ENCODE results near the gene HACD3.
A peak's percentile ranks its signal among the peaks of the same experiment; 100 is the strongest.
"Not testable (repeated sequence)": the region's sequence is repeated elsewhere in the genome, so short reads cannot be mapped to it uniquely, and the experiment has no call there.

HACD3 gene

DNA sequence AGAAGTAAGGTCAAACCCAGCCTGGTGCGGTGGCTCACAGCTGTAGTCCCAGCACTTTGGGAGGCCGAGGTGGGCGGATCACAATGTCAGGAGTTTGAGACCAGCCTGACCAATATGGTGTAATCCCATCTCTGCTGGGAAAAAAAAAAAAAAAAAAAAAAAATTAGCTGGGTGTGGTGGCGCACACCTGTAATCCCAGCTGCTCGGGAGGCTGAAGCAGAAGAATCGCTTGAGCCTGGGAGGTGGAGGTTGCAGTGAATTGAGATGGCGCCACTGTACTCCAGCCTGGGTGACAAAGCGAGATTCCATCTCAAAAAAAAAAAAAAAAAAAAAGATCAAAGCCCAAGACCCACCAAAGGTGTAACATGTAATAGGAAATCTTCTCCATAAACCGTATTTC is 19.0 kb downstream of the HACD3 start:
- DNase-seq (ENCODE audit: low read depth): not testable (repeated sequence)

DNA sequence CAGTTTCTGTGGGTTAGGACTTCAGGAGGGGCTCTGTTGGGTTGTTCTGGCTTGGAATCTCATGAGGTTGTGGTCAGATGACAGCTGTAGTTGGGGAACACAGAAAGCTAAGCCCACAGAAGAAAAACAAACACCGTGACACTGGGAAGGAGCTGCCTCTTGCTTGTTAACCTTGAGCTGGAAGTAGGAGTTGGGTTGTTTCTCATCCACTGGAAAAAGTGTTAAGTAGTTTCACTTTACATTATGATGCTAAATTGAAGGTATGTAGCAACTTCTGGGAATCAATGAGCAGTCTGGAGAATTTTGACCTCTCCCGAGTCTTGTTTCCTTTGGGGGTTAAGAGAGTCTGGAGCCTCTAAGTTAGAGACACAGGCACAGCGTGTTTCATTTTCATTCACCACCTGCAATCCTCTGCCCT is 20.4 kb downstream of the HACD3 start:
- DNase-seq (ENCODE audit: low read depth): no peak

DNA sequence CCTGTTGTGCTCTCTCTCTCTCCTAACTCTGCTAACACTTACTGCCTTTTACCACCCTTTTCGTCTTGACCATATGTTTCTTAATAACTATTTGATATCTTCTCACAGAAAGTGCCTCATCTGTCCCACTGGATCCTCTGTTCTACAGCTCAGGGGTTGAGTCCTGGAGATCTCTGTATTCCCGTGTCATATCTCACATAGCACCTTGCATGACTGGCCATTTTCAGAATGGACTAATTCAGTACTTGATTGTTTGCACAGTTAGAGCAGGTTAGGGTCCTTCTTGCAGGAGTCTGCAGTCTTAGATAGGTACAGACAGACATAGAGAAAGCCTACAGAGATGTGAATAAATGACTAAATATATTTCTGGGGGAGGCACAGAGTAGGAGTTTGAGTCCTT is 20.9 kb downstream of the HACD3 start:
- no peak for DNase-seq (ENCODE audit: low read depth)

DNA sequence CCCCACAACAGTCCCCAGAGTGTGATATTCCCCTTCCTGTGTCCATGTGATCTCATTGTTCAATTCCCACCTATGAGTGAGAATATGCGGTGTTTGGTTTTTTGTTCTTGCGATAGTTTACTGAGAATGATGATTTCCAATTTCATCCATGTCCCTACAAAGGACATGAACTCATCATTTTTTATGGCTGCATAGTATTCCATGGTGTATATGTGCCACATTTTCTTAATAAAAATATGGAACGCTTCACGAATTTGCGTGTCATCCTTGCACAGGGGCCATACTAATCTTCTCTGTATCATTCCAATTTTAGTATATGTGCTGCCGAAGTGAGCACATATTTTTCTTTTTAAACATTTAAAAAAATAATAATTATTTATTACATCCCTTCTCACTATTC is 22.6 kb downstream of the HACD3 start:
- DNase-seq (ENCODE audit: low read depth): not testable (repeated sequence)

DNA sequence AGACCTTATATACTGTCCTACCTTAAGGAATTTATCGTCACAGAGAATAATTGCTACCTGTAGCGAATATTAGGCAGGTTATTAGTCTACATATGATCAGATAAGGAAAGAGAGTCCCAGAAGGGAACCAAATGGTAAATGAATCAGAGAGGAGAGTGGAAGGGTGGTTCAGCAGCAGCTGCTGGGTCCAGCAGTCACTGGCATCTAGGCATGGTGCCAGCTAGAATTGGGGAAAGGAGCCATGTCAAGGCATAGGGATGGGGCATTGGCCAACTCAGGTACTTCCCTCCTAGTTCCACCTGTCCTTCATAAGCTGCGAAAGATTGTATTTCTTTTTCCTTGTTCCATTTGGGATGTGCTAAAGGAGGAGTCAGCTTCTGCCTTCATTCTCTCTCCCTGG is 23.4 kb downstream of the HACD3 start:
- DNase-seq (ENCODE audit: low read depth): no peak

DNA sequence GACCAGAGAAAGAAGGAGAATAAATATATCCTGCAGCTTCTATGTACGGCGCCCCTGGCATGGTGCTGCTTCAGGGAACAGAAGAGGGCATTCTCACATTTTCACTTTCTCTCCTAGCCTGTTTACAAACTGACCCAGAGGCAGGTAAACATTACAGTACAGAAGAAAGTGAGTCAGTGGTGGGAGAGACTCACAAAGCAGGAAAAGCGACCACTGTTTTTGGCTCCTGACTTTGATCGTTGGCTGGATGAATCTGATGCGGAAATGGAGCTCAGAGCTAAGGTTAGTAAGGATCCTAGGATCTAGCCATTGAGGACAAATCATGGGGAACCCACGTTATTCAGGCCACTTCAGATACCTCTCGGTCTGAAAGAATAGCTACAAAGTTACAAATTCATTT is 26.4 kb downstream of the HACD3 start:
- no peak for DNase-seq (ENCODE audit: low read depth)

DNA sequence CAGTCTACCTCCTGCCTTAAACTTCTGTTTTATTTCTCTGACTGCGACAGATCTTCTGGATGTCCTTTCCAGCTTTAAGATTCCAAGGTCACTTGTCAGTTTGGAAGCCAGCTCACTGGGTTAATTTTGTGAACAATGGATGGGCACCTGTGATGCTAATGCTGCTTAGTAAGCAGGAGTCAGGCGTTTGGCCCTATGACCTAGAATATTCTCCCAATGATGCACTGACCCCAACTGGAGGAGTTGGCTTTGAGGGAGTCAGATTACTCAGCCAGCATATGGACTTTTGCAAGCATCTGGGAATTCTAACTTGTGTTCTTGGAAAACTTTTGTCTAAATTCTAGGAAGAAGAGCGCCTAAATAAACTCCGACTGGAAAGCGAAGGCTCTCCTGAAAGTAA is 28.1 kb downstream of the HACD3 start:
- no peak for DNase-seq (ENCODE audit: low read depth)

DNA sequence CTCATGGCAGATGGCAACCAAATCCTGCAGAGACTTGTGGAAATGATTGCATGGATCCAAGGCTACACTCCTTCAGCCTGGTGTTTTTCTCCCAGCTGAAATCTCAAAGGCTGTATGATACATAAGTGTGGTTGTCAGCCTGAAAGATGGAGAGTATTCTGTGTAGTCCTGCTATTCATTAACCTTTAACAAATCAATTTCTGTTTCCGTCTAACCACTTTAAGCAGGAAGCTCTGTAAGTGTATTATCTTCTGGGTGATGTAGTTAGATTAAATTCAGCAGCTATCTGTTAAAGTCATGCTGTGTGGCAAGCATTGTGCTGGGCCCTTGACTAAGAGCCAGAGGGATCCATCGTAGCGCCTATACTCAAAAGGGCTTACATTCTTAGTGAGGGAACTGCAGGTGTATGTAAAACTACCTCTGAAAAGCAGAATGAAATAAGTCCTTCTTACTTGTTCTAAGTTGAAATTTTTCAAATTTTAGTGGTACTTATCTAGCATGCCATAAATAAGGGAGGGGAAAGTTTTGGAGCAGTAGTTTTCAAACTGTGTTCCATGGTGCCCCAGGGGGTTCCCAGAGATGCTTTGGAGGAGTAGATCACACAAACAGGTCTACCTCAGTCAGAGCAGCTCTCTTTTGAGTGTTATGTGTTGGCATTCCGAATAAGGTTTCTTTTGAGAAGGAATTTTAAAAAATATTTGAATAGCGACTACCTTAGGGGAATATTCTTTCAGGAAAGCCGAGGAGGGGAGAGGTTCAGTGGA is 28.9 kb downstream of the HACD3 start:
- DNase-seq (ENCODE audit: low read depth): no peak

DNA sequence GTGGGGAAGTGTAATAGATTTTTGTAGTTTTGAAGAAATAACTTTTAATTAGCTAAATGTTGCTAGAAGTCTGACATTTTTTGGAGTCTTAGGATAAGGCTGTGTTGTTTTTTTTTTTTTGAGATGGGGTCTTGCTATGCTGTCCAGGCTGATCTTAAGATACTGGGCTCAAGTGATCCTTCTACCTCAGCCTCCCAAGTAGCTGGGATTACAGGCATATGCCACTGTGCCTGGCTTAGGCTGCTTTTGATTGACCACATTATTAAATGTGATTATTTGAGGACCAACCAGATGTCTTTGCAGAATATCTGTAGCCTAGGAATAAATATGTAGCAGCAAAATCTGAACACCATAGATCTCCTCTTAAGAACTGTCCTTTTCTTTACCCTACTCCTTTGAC is 29.7 kb downstream of the HACD3 start:
- DNase-seq (ENCODE audit: low read depth): no peak

DNA sequence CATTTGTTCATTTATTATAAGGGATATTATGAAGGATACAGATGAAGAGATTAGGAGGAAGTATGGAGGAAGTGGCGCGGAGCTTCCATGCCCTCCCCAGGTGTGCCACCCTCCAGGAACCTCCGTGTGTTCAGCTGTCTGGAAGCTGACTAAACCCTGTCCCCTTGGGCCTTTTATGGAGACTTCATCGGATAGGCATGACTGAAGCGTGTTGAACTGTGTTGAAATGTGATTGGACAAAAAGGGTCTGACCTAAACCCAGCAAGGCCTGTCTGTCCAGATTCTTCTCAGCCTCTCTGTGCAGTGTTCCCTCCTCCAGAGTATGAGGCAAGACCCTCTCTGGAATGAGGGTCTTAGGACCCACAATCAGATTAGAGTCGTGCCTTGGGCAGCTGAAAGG is 31.7 kb downstream of the HACD3 start:
- no peak for DNase-seq (ENCODE audit: low read depth)

DNA sequence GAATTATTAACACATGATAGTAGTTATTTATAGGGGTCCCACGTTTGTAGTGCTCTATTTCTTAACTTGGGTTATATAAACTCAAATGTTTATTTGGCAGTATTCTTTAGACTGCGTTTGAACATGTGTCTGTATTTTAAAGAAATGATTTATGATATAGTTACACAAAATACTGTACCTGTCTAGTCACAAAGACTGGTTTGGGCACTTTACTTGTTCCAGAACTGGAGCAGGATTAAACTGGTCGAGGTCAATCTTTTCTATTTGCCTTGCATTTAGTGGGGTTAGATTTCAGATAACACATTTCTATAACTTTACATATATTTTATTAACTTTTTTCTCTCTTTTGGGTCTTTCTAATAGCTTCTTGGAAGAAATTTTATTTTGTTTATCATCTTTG is 39.5 kb downstream of the HACD3 start:
- no peak for DNase-seq (ENCODE audit: low read depth)

DNA sequence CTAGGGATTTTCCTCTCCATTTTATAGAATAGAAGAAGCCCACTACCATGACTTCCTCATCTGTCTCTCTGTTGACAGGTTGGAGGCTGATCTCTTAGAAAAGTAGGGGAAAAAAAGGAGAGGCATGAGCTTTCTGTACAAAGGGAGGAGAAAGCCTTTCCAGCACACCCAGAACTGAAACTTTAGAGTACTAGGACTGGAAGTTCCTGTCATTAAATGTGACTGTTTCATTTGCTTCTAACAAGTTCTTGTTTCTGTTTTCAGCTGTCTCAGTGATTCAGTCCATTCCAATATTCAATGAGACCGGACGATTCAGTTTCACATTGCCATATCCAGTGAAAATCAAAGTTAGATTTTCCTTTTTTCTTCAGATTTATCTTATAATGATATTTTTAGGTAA is 41.7 kb downstream of the HACD3 start:
- no peak for DNase-seq (ENCODE audit: low read depth)

DNA sequence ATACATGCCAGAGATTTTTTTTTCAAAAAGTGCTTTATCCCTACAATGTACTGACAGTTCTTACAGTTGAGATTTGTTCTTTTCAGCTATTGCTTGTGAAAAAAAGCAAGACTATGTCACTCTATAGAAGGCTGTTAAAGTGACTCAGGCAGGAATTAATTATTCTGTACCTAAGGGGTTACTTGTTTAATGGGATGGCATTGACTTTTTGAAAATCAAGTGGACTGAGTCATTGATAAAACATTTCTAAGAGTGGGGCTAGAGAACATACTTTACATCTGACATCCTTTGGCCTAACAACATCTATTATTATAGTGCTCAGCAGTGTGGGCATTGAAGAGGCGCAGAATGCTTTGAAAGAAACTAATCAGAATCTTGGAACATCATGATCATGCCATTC is 46.4 kb downstream of the HACD3 start:
- no peak for DNase-seq (ENCODE audit: low read depth)

DNA sequence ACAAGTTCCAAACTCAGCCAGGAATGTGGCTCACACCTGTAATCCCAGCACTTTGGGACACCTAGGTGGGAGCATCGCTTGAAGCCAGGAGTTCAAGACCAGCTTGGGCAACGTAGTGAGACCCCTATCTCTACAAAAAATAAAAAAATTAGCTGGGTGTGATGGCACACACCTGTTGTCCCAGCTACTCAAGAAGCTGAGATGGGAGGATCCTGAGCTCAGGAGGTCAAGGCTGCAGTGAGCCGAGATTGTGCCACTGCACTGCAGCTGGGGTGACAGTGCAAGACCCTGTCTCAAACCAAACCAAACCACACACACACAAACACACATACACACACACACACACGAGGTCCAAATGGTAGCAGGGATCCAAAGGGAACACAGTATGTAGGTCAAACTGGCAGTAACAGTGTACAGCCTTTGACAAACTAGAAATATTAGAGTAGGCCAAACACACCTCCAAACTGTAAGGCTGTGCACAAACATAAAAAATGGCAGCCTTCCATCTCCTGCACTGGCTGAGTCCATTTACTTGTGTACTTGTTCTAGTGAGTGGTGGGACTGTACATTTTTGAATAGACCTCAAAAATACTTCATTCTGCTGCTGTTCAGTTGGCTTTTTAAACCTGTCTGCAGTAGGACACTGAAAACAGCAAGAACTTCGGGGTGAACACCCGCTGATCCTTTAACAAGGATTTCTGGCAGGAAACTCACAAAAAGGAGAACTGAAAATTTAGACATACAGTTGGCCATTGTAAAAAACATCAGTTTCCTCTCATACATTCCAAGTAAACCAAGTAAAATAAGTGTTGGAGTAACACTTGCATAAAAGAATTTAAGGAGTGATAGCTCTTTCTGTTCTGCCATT is 47.1 kb downstream of the HACD3 start:
- no peak for DNase-seq (ENCODE audit: low read depth)

DNA sequence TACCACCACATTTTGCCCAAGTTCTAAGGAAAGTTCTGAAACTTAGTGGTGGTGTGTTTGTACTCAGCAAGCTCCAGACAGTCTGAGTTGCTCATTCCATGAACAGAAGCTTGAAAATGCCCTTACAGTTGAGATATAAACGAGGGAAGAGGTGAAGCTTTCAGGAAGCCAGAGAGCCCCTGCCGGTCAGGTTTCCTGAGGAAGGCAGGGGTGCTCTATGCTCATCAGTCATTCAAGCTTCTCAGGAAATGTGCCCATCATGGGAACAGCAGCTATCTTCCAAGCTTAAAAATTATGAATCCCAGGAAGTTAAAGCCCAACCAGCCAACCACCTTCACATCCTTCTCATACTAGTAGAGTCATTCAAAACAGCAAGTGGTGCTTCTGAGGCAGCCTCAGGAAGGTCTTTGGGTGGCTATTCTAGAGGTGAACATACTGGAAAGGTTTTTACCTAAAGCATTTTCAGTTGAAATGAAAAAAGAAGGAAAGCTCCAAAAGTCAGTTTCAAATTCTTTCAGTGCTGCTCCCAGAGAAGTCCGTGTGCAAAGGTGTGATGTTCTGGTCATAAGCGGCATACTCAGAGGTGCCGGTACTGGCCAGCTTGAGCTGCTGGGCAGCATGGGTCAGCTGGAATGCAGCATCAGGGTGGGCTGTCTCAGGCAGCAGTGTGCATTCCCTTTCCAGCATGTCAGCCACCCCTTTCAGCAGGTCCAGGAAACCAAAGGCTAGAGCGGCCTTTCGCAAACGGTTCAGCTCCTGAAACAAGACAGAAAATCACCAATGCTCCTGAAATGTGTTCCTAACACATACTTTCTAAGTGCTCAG is 48.9 kb downstream of the HACD3 start:
- no peak for DNase-seq (ENCODE audit: low read depth)

DNA sequence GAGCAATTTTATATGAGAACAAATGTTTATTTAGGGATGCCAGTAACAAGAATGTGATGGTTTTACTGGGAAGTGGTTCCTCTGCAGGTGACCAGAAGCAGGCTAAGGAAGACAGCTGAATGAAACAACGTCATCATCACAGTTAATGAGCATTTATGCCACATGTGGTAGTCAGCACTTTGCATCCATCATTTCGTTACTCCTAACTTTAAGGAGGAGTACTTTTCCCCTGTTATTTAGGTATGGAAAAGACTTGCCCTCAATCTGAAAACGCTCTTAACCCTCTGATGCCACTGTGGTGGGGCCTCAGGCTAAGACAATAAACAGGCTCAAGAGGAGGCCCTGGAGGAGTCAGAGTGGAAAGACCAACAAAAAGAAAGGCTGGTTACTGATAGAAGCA is 49.5 kb downstream of the HACD3 start:
- DNase-seq (ENCODE audit: low read depth): no peak

DNA sequence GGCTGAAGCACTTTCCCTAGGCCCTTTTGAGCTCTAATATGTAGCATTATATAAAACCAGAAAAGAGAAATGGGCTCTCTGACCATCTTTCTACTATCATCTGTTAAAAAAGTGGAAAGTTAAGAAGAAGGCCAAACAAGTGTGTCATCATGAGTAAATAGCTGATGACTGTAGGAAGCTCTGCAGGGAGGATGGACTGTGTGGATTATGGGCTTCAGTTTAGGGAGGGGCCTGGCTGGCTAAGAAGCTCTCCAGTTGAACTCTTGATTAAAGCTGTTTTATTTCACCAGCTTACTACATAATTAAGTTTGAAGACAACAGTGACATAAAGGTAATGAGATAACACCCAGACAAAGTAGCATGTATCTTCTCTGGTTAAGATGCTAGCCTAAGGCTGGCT is 50.0 kb downstream of the HACD3 start:
- no peak for DNase-seq (ENCODE audit: low read depth)

DNA sequence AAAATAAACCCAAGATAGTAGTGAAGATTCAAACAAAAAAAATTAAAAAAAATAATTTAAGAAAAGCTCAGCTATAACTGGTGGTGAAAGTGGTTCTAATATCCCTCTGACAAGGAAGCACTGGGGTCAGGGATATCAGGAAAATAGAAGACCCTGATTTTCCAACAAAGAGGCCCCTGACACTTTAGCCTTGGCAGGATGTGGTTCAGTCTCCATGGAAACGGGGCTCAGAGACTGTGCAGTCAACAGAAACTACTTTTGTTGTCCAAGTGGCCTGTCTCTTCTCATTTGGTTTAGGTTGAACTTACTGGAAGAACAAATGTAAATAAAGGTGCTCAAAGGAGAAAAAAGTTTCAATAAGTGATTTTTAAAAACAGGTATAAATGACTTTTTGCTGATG is 53.4 kb downstream of the HACD3 start:
- peak; percentile 37 for DNase-seq (ENCODE audit: low read depth)

DNA sequence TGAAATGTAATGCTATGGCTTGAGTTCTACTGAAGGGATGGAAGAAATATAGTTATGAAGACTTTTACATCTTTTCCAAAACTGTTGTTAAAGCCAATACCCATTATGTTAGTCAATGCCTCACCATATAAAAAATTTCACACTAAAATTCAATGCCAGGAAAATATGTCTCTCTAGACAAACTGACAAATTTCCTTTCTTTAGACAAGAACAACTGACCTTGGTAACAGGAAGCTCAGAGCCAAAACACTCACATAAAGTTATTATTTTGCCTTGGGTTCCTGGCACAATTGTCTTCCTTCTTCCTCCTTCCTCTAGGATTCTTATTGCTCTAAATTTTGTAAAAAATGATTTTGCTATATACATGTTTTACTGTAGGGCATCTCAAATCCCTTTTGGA is 54.0 kb downstream of the HACD3 start:
- DNase-seq (ENCODE audit: low read depth): no peak

DNA sequence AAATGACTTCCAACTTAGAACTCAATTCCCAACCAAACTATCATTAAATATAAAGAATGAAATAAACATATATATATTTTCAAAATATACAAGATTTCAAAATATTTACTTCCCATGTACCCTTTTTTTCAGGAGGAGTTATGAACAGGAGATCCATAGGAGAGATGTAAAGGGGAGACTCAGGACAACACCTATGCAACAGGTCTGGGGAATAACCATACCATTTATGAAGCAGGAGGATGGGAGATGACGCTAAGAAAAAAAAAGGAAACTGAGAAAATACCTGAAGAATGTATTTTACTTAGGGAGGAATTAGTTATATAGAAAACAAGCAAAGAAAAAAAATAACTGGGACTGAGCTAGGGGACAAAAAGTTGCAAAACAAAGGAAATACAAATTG is 56.8 kb downstream of the HACD3 start:
- DNase-seq (ENCODE audit: low read depth): no peak

DNA sequence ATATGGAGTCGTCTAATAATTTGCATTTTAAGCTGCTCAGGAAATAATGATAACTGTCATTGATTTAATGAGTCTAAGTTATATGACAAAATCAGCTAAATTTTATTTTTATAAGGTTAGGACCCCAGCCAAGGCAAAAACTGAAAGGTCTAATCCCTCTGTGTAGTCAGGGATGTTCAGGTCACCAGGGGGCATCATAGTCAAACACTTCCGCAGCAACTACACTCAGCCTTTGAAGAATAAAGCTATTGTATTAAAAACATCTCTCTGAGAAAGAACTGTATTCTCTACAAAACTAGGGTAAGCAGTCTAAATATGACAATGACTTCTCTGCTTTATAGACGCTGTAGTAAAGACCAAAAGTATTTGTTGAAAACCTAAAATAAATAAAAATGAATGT is 65.7 kb downstream of the HACD3 start:
- DNase-seq (ENCODE audit: low read depth): no peak

DNA sequence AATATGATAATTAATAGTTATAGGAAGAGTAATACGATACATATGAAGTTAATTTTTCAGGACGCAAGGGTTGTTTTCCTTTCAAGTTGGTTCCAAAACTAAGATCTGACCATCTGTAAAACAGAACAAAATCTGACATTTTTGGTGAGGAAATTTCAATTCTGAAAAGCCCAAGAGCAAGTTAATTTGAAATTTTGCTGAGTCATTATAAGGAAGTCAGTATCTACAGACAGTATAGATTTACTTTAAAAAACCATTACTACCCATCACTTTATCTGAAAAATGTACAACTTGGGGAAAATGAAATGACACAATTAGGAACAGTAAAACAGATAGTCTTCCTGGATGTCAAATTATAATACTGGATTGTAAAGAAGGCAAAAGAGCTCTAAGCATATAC is 68.2 kb downstream of the HACD3 start:
- no peak for DNase-seq (ENCODE audit: low read depth)

DNA sequence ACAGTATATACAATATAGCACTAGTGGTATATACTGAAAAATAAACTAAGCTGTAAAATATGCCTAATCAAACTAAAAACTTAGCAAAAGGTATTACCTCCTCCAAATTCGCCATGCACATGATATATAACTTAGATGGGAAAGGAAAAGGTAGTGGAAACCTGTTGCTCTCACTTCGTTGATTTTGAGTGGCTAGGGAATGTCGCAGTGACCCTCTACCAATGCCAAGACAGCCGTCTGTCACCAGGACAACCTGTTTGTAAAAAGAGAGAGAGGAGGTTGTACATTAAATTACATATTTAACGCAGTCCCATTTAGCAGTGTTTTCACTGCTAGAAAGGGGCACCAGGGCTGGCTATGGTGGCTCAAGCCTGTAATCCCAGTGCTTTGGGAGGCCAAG is 69.4 kb downstream of the HACD3 start:
- DNase-seq (ENCODE audit: low read depth): no peak

Measured in stimulated activated CD8-positive, alpha-beta memory T cell treated with anti-CD3 and anti-CD28 coated beads, Interleukin-12 subunit alpha, Interleukin-12 subunit beta, amount 100 ng/mL, for 1 hour (primary cell).